GM21390 (cell line): ENCODE measurements around the gene NEMP1.
"Not testable (repeated sequence)": the region's sequence is repeated elsewhere in the genome, so short reads cannot be mapped to it uniquely, and the experiment has no call there.

ENCODE experiments used
- ATAC-seq: cut with Tn5 transposase; IDR thresholded peaks from one replicate; pipeline ENCODE4 v1.9.1; 2021; ENCODE audit not compliant: unreplicated experiment

The NEMP1 gene

GRCh38 chr12:57078519-57079404 is at the start of gene NEMP1:
Gene NEMP1, minus strand, starts transcription at chr12:57078791. Its CDS starts 46 bp downstream, at chr12:57078745.
- ATAC-seq = peak; percentile 96

GRCh38 chr12:57127726-57128518 is 49.3 kb upstream of the NEMP1 start, which contains the start of gene LRP1:
Gene LRP1, plus strand, starts transcription at chr12:57128483. Its CDS starts 482 bp downstream, at chr12:57128965.
- ATAC-seq = no peak

- ATAC-seq = no peak
Observed at GRCh38 chr12:57127101-57127725, 48.6 kb upstream of the NEMP1 start.

DNA sequence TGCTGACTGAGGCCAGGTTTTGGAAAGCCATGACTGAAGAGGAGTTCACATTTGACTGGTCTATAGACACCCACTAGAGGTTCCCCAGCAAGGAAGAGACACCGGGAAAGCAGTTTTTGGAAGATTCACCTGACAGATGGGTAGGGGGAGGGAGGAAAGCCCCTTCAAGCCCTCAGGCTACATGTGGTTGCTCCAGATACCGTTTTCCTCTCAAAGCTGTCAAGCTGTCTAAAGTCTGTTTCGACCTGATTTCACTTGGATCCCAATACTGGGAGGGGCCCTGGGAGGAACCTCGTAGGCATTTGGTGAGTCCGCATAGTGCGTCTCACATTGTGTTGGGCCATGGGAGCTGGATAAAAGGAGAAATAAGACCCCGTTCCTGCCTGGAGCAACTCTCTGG is 48.0 kb upstream of the NEMP1 start:
- ATAC-seq = no peak

GRCh38 chr12:57126061-57126460 is 47.5 kb upstream of the NEMP1 start:
- ATAC-seq = no peak

- ATAC-seq = no peak
Observed at GRCh38 chr12:57124261-57124877, 45.8 kb upstream of the NEMP1 start.

DNA sequence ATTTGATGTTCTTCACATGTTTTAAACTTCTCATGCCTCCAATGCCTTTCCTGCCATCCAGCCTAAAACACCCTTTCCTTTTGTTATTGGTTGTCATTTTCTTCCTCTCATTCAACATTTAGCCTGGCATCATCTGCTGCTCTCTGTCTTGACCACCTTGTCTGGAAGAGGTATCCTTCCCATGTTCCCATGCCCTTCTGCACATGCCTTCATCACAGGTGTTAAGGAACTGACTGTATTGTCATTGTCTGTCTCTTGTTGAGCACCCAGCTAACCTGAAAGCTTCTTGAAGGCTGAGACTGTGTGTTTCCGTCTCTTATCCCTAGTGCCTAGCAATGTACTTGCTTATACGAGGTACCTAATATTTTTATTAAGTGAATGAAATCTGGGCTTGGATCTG is 45.2 kb upstream of the NEMP1 start:
- no peak for ATAC-seq

GRCh38 chr12:57120718-57121117 is 42.1 kb upstream of the NEMP1 start:
- not testable (repeated sequence) for ATAC-seq

DNA sequence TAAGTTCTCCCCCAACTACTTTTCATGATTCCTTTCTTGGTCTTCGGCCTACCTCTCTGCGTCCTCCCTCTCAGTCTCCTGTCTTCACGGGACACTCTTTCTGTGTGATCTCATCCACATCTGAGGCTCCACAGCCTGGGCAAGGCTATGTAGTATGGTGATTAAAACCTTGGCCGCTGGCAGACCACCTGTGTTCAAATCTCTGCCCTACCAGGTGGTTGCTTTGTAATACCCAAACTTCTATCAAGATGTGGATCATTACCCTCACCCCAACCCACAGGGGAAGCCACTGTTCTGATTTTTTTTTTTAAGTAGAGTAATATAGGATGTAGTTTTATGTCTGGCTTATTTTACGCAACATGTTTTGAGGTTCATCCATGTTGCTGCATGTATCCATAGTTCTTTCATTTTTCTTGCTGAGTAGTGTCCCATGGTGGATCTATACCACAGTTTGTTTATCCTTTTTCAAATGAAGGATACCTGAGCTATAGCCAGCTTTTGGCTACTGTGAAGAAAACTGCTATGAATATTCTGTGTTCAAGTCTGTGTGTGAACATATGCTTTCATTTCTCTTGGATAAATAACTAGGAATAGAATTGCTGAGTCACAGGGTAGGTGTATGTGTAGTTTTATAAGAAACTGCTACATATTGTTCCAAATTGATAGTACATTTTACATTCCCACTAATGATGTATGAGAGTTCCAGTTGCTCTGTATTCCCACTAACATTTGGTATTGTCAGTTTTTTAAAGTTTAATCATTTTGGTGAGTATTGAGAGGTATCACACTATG is 40.9 kb upstream of the NEMP1 start:
- ATAC-seq = no peak

DNA sequence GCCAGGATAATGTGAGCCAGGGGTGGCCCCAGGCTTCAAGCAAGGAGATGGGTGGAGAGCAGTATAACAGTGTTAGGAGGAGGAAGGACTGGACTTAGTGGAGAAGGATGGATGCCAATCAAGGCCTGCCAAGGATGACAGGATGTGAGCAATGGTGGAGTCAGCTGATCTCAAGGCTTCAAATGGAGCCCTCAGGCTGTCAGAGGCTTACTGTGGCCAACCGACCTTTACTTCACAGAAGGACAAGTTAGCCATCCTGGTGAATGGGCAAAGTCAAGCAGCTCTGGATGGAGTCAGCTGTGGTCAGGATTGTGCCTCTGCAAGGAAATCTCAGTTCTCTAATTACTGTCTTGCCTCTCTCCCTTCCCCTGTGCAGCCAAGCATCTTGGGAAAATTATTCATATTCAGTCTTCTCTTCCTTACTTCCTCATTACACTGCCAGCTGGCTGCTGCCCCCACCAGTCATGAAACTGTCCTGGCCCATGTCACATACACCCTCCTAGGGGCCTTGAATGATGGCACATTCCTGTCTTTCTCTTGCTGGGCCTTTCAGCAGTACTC is 40.2 kb upstream of the NEMP1 start:
- ATAC-seq = no peak

- ATAC-seq = no peak
Observed at GRCh38 chr12:57116580-57117281, 38.1 kb upstream of the NEMP1 start.

DNA sequence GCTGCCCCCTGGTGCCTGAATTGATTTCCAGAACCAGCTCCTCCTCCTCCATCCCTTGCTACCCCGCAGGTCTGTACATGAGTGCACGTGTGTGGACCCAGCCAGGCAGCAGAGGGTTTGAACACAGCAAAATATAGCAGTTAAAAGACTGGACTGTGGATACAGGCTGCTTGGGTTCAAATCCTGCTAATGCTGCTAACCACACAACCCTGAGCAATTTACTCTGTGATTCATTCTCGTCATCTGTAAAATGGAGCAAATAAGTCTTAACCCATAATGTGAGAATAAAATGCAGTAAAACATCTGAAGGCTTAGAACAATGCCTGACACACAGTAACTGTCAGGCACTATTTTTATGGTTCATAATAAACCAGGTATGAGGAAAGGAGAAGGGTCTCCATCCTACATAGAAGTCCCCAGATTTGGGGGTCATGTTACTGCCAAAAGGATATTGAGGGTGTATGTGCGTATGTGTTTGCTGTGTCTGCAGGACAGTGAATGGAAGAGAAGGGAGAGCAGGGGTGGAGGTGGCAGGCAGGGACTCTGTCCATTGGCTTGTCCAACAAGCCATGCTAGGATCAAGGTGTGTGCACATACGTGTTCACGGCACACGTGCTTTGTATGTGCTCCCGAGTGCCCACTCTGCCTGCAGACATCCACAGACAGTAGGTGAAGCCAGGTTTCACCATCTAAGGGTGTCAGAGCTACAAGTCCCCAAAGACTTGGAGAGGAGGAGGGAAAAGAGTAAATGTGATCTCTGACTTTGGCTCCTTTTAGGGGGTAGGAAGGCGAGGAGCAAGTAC is 34.1 kb upstream of the NEMP1 start:
- ATAC-seq = no peak

DNA sequence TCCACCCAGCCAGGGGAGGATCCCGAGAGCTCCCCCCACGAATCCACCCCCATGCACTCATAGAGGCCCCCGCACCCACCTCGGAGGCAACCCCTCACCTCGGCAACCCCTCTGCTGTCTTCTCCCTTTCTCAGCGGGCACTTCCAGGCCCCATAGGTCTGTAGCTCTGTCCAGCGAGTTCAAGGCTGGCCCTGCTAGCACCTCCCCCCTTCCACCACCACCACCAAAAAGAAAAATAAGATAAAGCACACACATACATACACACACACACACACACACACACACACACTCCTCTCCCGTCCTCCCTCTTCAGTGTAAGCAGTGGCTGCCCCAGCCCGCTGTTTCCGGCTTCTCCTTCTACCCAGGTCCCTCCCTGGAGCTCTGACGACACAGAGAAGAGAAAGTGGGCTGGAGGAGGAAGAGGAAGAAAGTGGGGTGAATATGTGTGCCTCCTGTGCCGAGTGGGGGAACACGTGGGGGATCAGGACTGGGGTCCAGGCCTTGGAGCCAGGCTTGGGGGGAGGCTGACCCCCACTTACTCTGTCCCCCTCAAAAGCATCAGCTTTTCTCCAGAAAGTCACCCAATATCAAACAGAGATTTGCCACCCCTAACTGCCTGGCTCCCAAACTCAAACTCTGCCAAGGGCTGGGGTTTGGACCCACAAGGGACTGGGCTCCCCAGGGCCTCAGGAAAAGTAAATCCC is 32.6 kb upstream of the NEMP1 start, which contains the start of gene STAT6:
STAT6 (minus strand) TSS at position 332 of the 704 bp plus-strand sequence. CDS start 3,084 bp downstream, outside the sequence.
- ATAC-seq = peak; percentile 58

DNA sequence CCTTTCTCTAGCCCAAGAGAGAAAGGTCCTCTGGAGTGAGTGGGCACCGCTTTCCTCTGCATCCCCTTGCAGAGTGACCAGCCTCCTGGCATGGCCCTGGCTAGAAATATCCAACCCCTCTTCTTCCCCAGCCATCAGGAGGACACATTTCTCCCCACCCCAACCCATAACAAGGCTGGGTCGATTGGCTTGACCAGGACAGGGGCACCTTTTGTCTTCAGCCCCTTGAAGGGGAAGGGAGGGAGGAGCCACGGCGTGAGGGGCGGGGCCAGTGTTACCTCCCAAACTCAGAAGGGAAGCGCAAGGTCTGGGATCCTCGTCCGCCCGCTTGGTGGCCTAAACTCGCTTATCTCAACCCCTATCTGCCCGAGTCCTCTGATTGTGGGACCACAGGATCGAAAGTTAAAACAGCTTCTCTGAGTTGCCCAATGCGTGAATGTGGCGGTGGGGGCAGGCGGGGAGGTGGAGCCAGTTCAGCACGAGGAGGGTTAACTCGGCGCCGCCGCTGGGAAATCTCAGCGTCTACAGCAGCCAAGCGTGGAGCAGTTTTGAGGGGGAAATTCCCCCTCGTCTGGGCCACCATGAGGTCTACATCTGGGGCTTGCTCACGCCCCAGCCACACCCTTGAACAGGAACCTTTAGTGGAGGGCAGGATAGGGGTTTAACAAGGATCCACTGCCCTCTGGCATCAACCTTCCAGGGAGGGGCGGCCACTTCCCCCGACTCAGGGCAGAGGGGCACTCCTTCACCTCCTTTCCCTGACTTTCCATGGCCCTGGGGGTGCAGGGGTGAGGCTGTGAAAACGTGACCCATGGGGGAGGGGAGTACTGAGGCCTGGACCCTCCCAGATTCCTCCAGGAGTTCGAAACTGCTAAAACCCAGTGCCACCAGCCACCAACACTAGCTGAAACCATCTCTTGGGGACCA is 31.8 kb upstream of the NEMP1 start:
- peak; percentile 43 for ATAC-seq

- ATAC-seq = no peak
Observed at GRCh38 chr12:57109207-57110103, 30.9 kb upstream of the NEMP1 start.
